ENCODE data around the gene ALX4. TPM values are rescaled to one million over a fixed set of nuclear protein-coding genes. Genes with fewer than 3 reads are reported as not detected.

ALX4 gene
- total and polyA plus RNA-seq, 7 donors, result 0.04 to 0.23 (median 0.14) TPM; not detected in 1

DNA sequence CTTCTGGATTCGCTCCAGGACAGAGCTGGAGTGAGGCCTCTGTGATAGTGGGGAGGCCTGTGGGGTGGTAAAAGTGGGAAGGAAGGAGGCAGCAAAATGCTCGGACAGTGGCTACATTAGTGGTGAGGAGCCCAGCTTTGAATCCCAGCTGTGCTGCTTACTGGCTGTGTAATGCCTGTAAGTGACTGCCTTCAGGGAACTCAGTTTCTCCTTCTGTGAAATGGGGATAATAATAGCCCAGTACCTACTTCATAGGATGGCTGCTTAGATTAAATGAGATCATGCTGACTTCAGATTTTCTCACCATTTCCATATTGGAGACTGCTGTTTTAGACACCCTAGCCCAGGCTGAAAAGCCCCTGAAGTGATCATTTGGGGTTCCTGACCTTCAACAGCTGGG, 8.4 kb upstream of the ALX4 start:
- no peaks in the 10 kb centered on the region for H3K9me3 ChIP-seq
- DNase-seq (no peak), ATAC-seq (no peak)
- no peak overlapping the region for H3K27ac ChIP-seq
- H3K4me3 ChIP-seq, result no peak overlapping the region
- 40 to 60% (median 53%) methylated on average over 2 of the region's 2 CpGs for WGBS, 3 donors
- H3K27me3 ChIP-seq (ENCODE audit: insufficient read depth in 3 of 3, low read length in 2 of 3), result peaks cover 4 to 98% (median 49%) of the 10 kb centered on the region in 3 donors
- intact Hi-C loops (cut with DNase I), result no loop called here
- no peaks in the 10 kb centered on the region for H3K36me3 ChIP-seq (ENCODE audit: insufficient read depth in 1 of 2, low read depth in 1 of 2)
- peaks cover 19% of the 10 kb centered on the region for H3K4me1 ChIP-seq
- TF ChIP-seq, protein P1, sequence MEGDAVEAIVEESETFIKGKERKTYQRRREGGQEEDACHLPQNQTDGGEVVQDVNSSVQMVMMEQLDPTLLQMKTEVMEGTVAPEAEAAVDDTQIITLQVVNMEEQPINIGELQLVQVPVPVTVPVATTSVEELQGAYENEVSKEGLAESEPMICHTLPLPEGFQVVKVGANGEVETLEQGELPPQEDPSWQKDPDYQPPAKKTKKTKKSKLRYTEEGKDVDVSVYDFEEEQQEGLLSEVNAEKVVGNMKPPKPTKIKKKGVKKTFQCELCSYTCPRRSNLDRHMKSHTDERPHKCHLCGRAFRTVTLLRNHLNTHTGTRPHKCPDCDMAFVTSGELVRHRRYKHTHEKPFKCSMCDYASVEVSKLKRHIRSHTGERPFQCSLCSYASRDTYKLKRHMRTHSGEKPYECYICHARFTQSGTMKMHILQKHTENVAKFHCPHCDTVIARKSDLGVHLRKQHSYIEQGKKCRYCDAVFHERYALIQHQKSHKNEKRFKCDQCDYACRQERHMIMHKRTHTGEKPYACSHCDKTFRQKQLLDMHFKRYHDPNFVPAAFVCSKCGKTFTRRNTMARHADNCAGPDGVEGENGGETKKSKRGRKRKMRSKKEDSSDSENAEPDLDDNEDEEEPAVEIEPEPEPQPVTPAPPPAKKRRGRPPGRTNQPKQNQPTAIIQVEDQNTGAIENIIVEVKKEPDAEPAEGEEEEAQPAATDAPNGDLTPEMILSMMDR (IDR thresholded peaks at IDR 0.05), result no peak

GRCh38 chr11:44316659-44317240, 6.8 kb upstream of the ALX4 start:
- peaks cover 19% of the 10 kb centered on the region for H3K4me1 ChIP-seq
- ATAC-seq (peak; percentile 26 to 46 (median 39)), DNase-seq (no peak)
- peaks cover 4 to 98% (median 51%) of the 10 kb centered on the region in 3 donors for H3K27me3 ChIP-seq (ENCODE audit: insufficient read depth in 3 of 3, low read length in 2 of 3)
- no peaks in the 10 kb centered on the region for H3K9me3 ChIP-seq
- intact Hi-C loops (cut with DNase I), result no loop called here
- peak overlapping the region; percentile 66 for H3K4me3 ChIP-seq
- TF ChIP-seq, protein P1 (IDR thresholded peaks at IDR 0.05), result no peak
- H3K27ac ChIP-seq, result no peak overlapping the region
- no peaks in the 10 kb centered on the region for H3K36me3 ChIP-seq (ENCODE audit: insufficient read depth in 1 of 2, low read depth in 1 of 2)
- 2 to 3% (median 2%) methylated on average over 44 of the region's 44 CpGs for WGBS, 3 donors

GRCh38 chr11:44315947-44316658, 6.2 kb upstream of the ALX4 start:
- 2 to 3% (median 2%) methylated on average over 55 to 63 of the region's 63 CpGs for WGBS, 3 donors
- peak overlapping the region; percentile 66 for H3K4me3 ChIP-seq
- no peaks in the 10 kb centered on the region for H3K36me3 ChIP-seq (ENCODE audit: insufficient read depth in 1 of 2, low read depth in 1 of 2)
- no peaks in the 10 kb centered on the region for H3K9me3 ChIP-seq
- peaks cover 19% of the 10 kb centered on the region for H3K4me1 ChIP-seq
- peak; percentile 59 to 80 (median 68) for ATAC-seq
- intact Hi-C loops (cut with DNase I), result no loop called here
- peaks cover 4 to 98% (median 54%) of the 10 kb centered on the region in 3 donors for H3K27me3 ChIP-seq (ENCODE audit: insufficient read depth in 3 of 3, low read length in 2 of 3)
- no peak overlapping the region for H3K27ac ChIP-seq
- DNase-seq, result peak; percentile 41 to 68
- TF ChIP-seq, protein P1 (IDR thresholded peaks at IDR 0.05), result no peak

DNA sequence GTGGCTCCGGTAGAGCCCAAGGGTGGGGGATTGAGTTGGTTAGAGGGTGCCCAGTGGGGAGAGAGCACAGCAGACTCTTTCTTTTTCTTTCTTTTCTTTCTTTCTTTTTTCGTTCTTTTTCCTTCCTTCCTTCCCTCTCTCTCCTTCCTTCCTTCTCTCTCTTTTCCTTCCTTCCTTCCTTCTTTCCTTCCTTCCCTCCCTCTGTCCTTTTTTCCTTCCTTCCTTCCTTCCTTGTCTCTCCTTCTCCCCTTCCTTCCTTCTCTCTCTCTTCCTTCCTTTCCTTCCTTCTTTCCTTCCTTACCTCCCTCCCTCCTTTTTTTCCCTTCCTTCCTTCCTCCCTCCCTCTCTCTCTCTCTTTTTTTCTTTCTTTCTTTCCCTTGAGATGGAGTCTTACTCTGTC, 4.8 kb upstream of the ALX4 start:
- intact Hi-C loops (cut with DNase I), result no loop called here
- ATAC-seq (no peak), DNase-seq (no peak)
- Histone ChIP-seq H3K27me3 (ENCODE audit: insufficient read depth in 3 of 3, low read length in 2 of 3) (peaks cover 4 to 98% (median 56%) of the 10 kb centered on the region in 3 donors), H3K4me3 (no peak overlapping the region), H3K36me3 (ENCODE audit: insufficient read depth in 1 of 2, low read depth in 1 of 2) (no peaks in the 10 kb centered on the region), H3K4me1 (peaks cover 31% of the 10 kb centered on the region), H3K27ac (no peak overlapping the region), H3K9me3 (no peaks in the 10 kb centered on the region)
- TF ChIP-seq, protein P1 (IDR thresholded peaks at IDR 0.05), result no peak
- WGBS, 3 donors, result 38 to 52% (median 45%) methylated on average over 2 of the region's 2 CpGs
